ENCODE data around the gene ZFAND6. TPM values are rescaled to one million over a fixed set of nuclear protein-coding genes. Genes with fewer than 3 reads are reported as not detected.

The ZFAND6 gene
- polyA plus RNA-seq, 1 donor from 2014 or later: 353 TPM

- H3K9me2 ChIP-seq (ENCODE audit: insufficient read depth, low read length): no peaks in the 10 kb centered on the region
- no peaks in the 10 kb centered on the region for H3K9me3 ChIP-seq (ENCODE audit: low read length)
- no peaks in the 10 kb centered on the region for H3K27me3 ChIP-seq (ENCODE audit: insufficient read depth, low read depth, low read length)
- TF ChIP-seq MXI1 (conservative IDR thresholded peaks at IDR 0.05; ENCODE audit: poor library complexity, severe bottlenecking): no peak
- no peak for TF ChIP-seq SMC3 (conservative IDR thresholded peaks at IDR 0.05; ENCODE audit: poor library complexity)
- TF ChIP-seq TAF1 (IDR thresholded peaks at IDR 0.05; ENCODE audit: low read depth): no peak
- no peak for TF ChIP-seq EP300 (conservative IDR thresholded peaks at IDR 0.05; ENCODE audit: poor library complexity, severe bottlenecking)
- TF ChIP-seq REST (IDR thresholded peaks at IDR 0.05; ENCODE audit: borderline replicate concordance): no peak
- no peak for TF ChIP-seq CTCF (IDR thresholded peaks at IDR 0.05; ENCODE audit: poor library complexity, severe bottlenecking)
- TF ChIP-seq POLR2AphosphoS5 (IDR thresholded peaks at IDR 0.05): no peak
- TF ChIP-seq RAD21 (conservative IDR thresholded peaks at IDR 0.05): no peak
- no peak for TF ChIP-seq EZH2 (IDR thresholded peaks at IDR 0.05; ENCODE audit: borderline replicate concordance, insufficient read depth, low read length, poor library complexity, severe bottlenecking)
- H3K27ac ChIP-seq (ENCODE audit: low read length): no peak overlapping the region
- H4K20me1 ChIP-seq (ENCODE audit: insufficient read depth): no peaks in the 10 kb centered on the region
- no peak overlapping the region for H3K4me2 ChIP-seq (ENCODE audit: low read length)
- H2AFZ ChIP-seq (ENCODE audit: low read depth, low read length): no peak overlapping the region
- H3K4me3 ChIP-seq (ENCODE audit: low read length): no peak overlapping the region
- no peaks in the 10 kb centered on the region for H3K36me3 ChIP-seq (ENCODE audit: insufficient read depth, low read length)
- no peak overlapping the region for H3K9ac ChIP-seq (ENCODE audit: low read length)
- no peaks in the 10 kb centered on the region for H3F3A ChIP-seq (ENCODE audit: insufficient read depth, low read length, poor library complexity, severe bottlenecking)
- H3K79me2 ChIP-seq (replicated peaks; ENCODE audit: insufficient read depth, low read length): peaks cover 30% of the 10 kb centered on the region
Measured at GRCh38 chr15:80093854-80094418, 34.5 kb downstream of the ZFAND6 start.

- Histone ChIP-seq H3K79me2 (replicated peaks; ENCODE audit: insufficient read depth, low read length) (peaks cover 22% of the 10 kb centered on the region), H3F3A (ENCODE audit: insufficient read depth, low read length, poor library complexity, severe bottlenecking) (no peaks in the 10 kb centered on the region), H3K27ac (ENCODE audit: low read length) (no peak overlapping the region), H3K27me3 (ENCODE audit: insufficient read depth, low read depth, low read length) (no peaks in the 10 kb centered on the region), H2AFZ (ENCODE audit: low read depth, low read length) (no peak overlapping the region), H3K9me2 (ENCODE audit: insufficient read depth, low read length) (no peaks in the 10 kb centered on the region), H3K9ac (ENCODE audit: low read length) (no peak overlapping the region), H4K20me1 (ENCODE audit: insufficient read depth) (no peaks in the 10 kb centered on the region), H3K36me3 (ENCODE audit: insufficient read depth, low read length) (no peaks in the 10 kb centered on the region), H3K4me3 (ENCODE audit: low read length) (no peak overlapping the region), H3K4me2 (ENCODE audit: low read length) (no peak overlapping the region), H3K9me3 (ENCODE audit: low read length) (no peaks in the 10 kb centered on the region)
- TF ChIP-seq RAD21 (conservative IDR thresholded peaks at IDR 0.05) (no peak), MXI1 (conservative IDR thresholded peaks at IDR 0.05; ENCODE audit: poor library complexity, severe bottlenecking) (no peak), TAF1 (IDR thresholded peaks at IDR 0.05; ENCODE audit: low read depth) (no peak), EP300 (conservative IDR thresholded peaks at IDR 0.05; ENCODE audit: poor library complexity, severe bottlenecking) (no peak)
Measured at GRCh38 chr15:80095511-80095910, 36.0 kb downstream of the ZFAND6 start.
